Measurements from ENCODE around the gene EGFL8.
A peak's percentile ranks its signal among the peaks of the same experiment; 100 is the strongest.

Gene EGFL8

DNA sequence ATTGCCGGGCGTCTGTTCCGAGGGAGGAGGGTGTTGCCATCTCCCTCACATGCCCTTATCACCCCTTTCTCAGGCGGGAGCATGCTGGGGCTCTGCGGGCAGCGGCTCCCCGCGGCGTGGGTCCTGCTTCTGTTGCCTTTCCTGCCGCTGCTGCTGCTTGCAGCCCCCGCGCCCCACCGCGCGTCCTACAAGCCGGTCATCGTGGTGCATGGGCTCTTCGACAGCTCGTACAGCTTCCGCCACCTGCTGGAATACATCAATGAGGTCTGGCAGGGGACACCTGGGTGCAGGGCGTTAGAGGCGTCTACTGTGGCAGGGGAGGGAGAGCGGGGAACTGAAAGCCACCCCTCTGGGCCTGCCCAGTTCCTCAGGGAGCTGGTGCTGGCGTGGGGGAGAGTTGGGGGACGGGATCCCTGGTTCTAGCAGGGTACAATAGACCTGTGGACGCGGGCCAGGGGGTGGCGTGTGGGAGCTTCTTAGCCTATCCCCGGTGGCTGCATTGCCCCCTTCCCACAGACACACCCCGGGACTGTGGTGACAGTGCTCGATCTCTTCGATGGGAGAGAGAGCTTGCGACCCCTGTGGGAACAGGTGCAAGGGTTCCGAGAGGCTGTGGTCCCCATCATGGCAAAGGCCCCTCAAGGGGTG, 9.8 kb upstream of the EGFL8 start:
- TF ChIP-seq EZH2phosphoT487 (IDR thresholded peaks at IDR 0.05; ENCODE audit: low read depth): no peak
- TF ChIP-seq, protein P1, sequence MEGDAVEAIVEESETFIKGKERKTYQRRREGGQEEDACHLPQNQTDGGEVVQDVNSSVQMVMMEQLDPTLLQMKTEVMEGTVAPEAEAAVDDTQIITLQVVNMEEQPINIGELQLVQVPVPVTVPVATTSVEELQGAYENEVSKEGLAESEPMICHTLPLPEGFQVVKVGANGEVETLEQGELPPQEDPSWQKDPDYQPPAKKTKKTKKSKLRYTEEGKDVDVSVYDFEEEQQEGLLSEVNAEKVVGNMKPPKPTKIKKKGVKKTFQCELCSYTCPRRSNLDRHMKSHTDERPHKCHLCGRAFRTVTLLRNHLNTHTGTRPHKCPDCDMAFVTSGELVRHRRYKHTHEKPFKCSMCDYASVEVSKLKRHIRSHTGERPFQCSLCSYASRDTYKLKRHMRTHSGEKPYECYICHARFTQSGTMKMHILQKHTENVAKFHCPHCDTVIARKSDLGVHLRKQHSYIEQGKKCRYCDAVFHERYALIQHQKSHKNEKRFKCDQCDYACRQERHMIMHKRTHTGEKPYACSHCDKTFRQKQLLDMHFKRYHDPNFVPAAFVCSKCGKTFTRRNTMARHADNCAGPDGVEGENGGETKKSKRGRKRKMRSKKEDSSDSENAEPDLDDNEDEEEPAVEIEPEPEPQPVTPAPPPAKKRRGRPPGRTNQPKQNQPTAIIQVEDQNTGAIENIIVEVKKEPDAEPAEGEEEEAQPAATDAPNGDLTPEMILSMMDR (IDR thresholded peaks at IDR 0.05; ENCODE audit: low read depth, low read length): peak; percentile 57

DNA sequence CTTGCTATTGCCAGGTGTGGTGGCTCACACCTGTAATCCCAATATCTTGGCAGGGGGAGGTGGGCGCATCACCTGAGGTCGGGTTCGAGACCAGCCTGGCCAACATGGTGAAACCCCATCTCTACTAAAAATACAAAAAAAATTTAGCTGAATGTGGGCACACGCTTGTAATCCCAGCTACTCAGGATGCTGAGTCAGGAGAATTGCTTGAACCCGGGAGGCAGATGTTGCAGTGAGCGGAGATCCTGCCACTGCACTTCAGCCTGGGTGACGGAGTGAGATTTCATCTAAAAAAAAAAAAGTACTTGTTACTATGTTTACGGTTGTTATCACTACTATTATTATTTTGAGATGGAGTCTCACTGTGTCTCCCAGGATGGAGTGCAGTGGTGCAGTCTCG, 7.5 kb upstream of the EGFL8 start:
- Histone ChIP-seq H3K36me3 (replicated peaks; ENCODE audit: low read depth, low read length) (no peaks in the 10 kb centered on the region), H3K27me3 (ENCODE audit: low read depth, low read length) (no peaks in the 10 kb centered on the region), H3K4me2 (ENCODE audit: low read length) (no peak overlapping the region), H3K4me1 (ENCODE audit: low read length) (peaks cover 8% of the 10 kb centered on the region), H4K20me1 (ENCODE audit: insufficient read depth, low read length) (no peaks in the 10 kb centered on the region), H3K9me3 (ENCODE audit: insufficient read depth, low read length) (no peaks in the 10 kb centered on the region), H3K9ac (ENCODE audit: low read length) (no peak overlapping the region), H2AFZ (ENCODE audit: low read depth, low read length) (no peak overlapping the region), H3K4me3 (ENCODE audit: low read length) (no peak overlapping the region), H3K79me2 (ENCODE audit: low read length) (no peaks in the 10 kb centered on the region), H3K27ac (ENCODE audit: low read length) (no peak overlapping the region)
- TF ChIP-seq EZH2phosphoT487 (IDR thresholded peaks at IDR 0.05; ENCODE audit: low read depth): no peak
- TF ChIP-seq, protein P1 (IDR thresholded peaks at IDR 0.05; ENCODE audit: low read depth, low read length): no peak

More for the DNA sequence above, 9.8 kb upstream of the EGFL8 start:
- Histone ChIP-seq H3K27ac (ENCODE audit: low read length) (no peak overlapping the region), H3K27me3 (ENCODE audit: low read depth, low read length) (no peaks in the 10 kb centered on the region), H3K4me2 (ENCODE audit: low read length) (peak overlapping the region; percentile 84), H3K9me3 (ENCODE audit: insufficient read depth, low read length) (no peaks in the 10 kb centered on the region), H3K36me3 (replicated peaks; ENCODE audit: low read depth, low read length) (no peaks in the 10 kb centered on the region), H2AFZ (ENCODE audit: low read depth, low read length) (peak overlapping the region; percentile 97; the same call in 1 of the 2 replicates), H3K4me3 (ENCODE audit: low read length) (peak overlapping the region; percentile 96), H4K20me1 (ENCODE audit: insufficient read depth, low read length) (no peaks in the 10 kb centered on the region), H3K4me1 (ENCODE audit: low read length) (peaks cover 8% of the 10 kb centered on the region), H3K79me2 (ENCODE audit: low read length) (no peaks in the 10 kb centered on the region), H3K9ac (ENCODE audit: low read length) (peak overlapping the region; percentile 75)

DNA sequence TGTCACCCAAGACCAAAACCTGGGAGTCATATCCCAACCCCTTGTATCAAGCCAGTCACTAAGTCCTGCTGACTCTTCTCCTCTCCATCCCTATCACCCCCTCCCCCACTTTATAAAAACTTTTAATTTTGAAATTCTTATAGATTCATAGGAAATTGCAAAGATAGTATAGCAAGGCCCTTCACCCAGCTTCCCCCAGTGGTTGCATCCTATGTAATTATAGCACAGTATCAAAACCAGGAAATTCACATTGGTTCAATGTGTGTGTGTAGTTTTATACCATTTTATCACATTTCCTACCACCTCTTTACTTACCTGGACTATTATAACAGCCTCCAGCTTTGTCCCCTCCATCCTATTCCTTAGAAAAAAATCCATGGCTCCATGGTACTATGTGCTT, 6.3 kb upstream of the EGFL8 start:
- H3K79me2 ChIP-seq (ENCODE audit: low read length): no peaks in the 10 kb centered on the region
- no peak overlapping the region for H3K9ac ChIP-seq (ENCODE audit: low read length)

DNA sequence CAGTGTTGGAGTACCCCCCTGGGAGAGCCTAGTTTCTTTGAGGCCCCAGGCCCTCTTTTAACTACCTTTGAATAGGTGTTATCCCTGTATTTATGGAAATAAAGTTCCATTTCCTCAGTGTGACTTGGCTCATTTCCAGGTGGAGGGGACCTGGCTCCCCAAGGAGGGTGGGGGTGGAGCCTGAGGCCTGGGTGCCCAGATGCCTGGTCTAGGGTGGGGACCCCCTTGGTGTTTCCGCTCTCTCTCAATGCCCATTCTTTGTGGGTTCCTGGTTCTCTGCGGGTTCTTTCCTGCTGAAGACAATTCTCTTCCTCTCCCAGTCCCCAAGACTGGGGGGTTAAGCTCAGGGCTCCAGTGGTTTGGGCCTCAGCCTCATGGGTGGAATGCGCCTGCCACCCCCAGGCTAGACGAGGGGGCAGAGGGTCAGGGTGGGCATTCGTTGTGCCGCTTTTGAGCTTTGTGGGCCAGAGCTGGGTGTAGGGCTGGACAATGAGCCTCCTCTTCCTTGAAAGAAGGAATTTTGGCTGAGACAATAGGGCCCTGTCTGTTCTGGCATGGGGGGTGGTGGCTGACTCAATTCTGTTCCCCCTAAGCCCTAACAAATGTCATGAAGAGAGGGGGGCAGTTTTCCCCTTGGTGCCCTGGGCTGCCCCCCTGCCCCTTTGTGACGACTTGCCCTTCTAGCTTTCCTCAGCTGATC, 686 bp upstream of the EGFL8 start:
- no peak overlapping the region for H3K27ac ChIP-seq (ENCODE audit: low read length)
- peaks cover 6% of the 10 kb centered on the region for H3K4me1 ChIP-seq (ENCODE audit: low read length)
- no peak overlapping the region for H3K4me3 ChIP-seq (ENCODE audit: low read length)
- no peak overlapping the region for H3K9ac ChIP-seq (ENCODE audit: low read length)
- TF ChIP-seq, protein P1 (IDR thresholded peaks at IDR 0.05; ENCODE audit: low read depth, low read length): no peak
- TF ChIP-seq EZH2phosphoT487 (IDR thresholded peaks at IDR 0.05; ENCODE audit: low read depth): no peak
- no peaks in the 10 kb centered on the region for H4K20me1 ChIP-seq (ENCODE audit: insufficient read depth, low read length)
- H3K9me3 ChIP-seq (ENCODE audit: insufficient read depth, low read length): no peaks in the 10 kb centered on the region
- no peaks in the 10 kb centered on the region for H3K79me2 ChIP-seq (ENCODE audit: low read length)
- H3K27me3 ChIP-seq (ENCODE audit: low read depth, low read length): no peaks in the 10 kb centered on the region
- H2AFZ ChIP-seq (ENCODE audit: low read depth, low read length): no peak overlapping the region
- H3K4me2 ChIP-seq (ENCODE audit: low read length): no peak overlapping the region
- H3K36me3 ChIP-seq (replicated peaks; ENCODE audit: low read depth, low read length): no peaks in the 10 kb centered on the region

More for the DNA sequence above, 6.3 kb upstream of the EGFL8 start:
- Histone ChIP-seq H3K4me2 (ENCODE audit: low read length) (no peak overlapping the region), H3K27me3 (ENCODE audit: low read depth, low read length) (no peaks in the 10 kb centered on the region), H4K20me1 (ENCODE audit: insufficient read depth, low read length) (no peaks in the 10 kb centered on the region), H3K4me1 (ENCODE audit: low read length) (peaks cover 7% of the 10 kb centered on the region), H3K27ac (ENCODE audit: low read length) (no peak overlapping the region), H2AFZ (ENCODE audit: low read depth, low read length) (no peak overlapping the region), H3K9me3 (ENCODE audit: insufficient read depth, low read length) (no peaks in the 10 kb centered on the region), H3K36me3 (replicated peaks; ENCODE audit: low read depth, low read length) (no peaks in the 10 kb centered on the region), H3K4me3 (ENCODE audit: low read length) (no peak overlapping the region)
- TF ChIP-seq, protein P1 (IDR thresholded peaks at IDR 0.05; ENCODE audit: low read depth, low read length): no peak
- no peak for TF ChIP-seq EZH2phosphoT487 (IDR thresholded peaks at IDR 0.05; ENCODE audit: low read depth)
